ENCODE data around the gene CBARP. TPM values are rescaled to one million over a fixed set of nuclear protein-coding genes. Genes with fewer than 3 reads are reported as not detected.
A peak's percentile ranks its signal among the peaks of the same experiment; 100 is the strongest.
"Not testable (repeated sequence)": the region's sequence is repeated elsewhere in the genome, so short reads cannot be mapped to it uniquely, and the experiment has no call there.

The CBARP gene
- total RNA-seq, 1 experiment from 2014 or later: 23.8 TPM

- DNase-seq (ENCODE audit: low read depth, low spot score); intact Hi-C loops (cut with micrococcal nuclease); H3K4me3 ChIP-seq (replicated peaks in 1 of 2; ENCODE audit: low read depth in 1 of 2, low read length in 2 of 2); H4K20me1 ChIP-seq (ENCODE audit: insufficient read depth); H3K27me3 ChIP-seq (ENCODE audit: insufficient read depth, low read length); POLR2A ChIA-PET; ATAC-seq; CTCF ChIA-PET; H2AFZ ChIP-seq (ENCODE audit: low read depth, low read length, poor library complexity, severe bottlenecking); BruUV-seq (replicated peaks); H3K9me2 ChIP-seq (ENCODE audit: insufficient read depth); H3K9me3 ChIP-seq (ENCODE audit: control insufficient read depth in 1 of 2, insufficient read depth in 1 of 2, low read depth in 1 of 2, low read length in 2 of 2): not testable (repeated sequence)
- H3K4me1 ChIP-seq (ENCODE audit: control insufficient read depth in 1 of 2, insufficient read depth in 2 of 2, low read length in 2 of 2): peaks cover 30 to 54% of the 10 kb centered on the region in 2 experiments
- H3K4me2 ChIP-seq (ENCODE audit: low read length): peak overlapping the region; percentile 43; the same call in 1 of the 2 replicates
- H3K27ac ChIP-seq (ENCODE audit: low read depth, low read length): peak overlapping the region; percentile 45; the same call in 1 of the 2 replicates
- peaks cover 76% of the 10 kb centered on the region for H3K79me2 ChIP-seq (ENCODE audit: insufficient read depth, low read length)
- H3K9ac ChIP-seq (ENCODE audit: low read length): 0 out of 2 replicates have a peak overlapping the region, but pooled peaks have one; percentile 27
- RAD21 ChIA-PET (ENCODE audit: low non-redundant PET in 1 of 2, low total read pairs in 2 of 2, uncharacterized antibody in 2 of 2, unreplicated experiment in 2 of 2): interaction anchor here in 1 of 2 experiments (0.7 kb wide), 1 partner anchor 8 kb away, joined by 3 read pairs; no protein-coding TSS in a partner anchor
- H3K36me3 ChIP-seq (ENCODE audit: control insufficient read depth in 1 of 2, insufficient read depth in 2 of 2, low read length in 2 of 2): peaks cover 2 to 32% of the 10 kb centered on the region in 2 experiments; a peak in 3 of 4 replicates
Observed at GRCh38 chr19:1208830-1209229, 29.0 kb downstream of the CBARP start.

- H3K27ac ChIP-seq (ENCODE audit: low read depth, low read length): peak overlapping the region; percentile 94
Observed at GRCh38 chr19:1206864-1207450, 30.8 kb downstream of the CBARP start.

More at GRCh38 chr19:1206864-1207450, 30.8 kb downstream of the CBARP start:
- peaks cover 38 to 54% of the 10 kb centered on the region in 2 experiments for H3K4me1 ChIP-seq (ENCODE audit: control insufficient read depth in 1 of 2, insufficient read depth in 2 of 2, low read length in 2 of 2)
- no peaks in the 10 kb centered on the region for H3K9me2 ChIP-seq (ENCODE audit: insufficient read depth)
- BruUV-seq (replicated peaks): TSS peak; percentile 66
- peak overlapping the region; percentile 85 for H3K9ac ChIP-seq (ENCODE audit: low read length)
- TF ChIP-seq ZFX (IDR thresholded peaks at IDR 0.05) (no peak), CTCF (IDR thresholded peaks at IDR 0.05 in 2 of 3, conservative IDR thresholded peaks at IDR 0.05 in 1 of 3; ENCODE audit: borderline replicate concordance in 1 of 3, insufficient read depth in 1 of 3, low read depth in 2 of 3, low read length in 2 of 3) (no peak), FOSL1 (IDR thresholded peaks at IDR 0.05; ENCODE audit: low read depth) (no peak)
- TF ChIP-seq, protein P1, sequence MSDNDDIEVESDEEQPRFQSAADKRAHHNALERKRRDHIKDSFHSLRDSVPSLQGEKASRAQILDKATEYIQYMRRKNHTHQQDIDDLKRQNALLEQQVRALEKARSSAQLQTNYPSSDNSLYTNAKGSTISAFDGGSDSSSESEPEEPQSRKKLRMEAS (IDR thresholded peaks at IDR 0.05): no peak
- ChIA-PET RAD21 (ENCODE audit: low non-redundant PET in 1 of 2, low total read pairs in 2 of 2, uncharacterized antibody in 2 of 2, unreplicated experiment in 2 of 2) (no interaction called here), POLR2A (no interaction called here), CTCF (no interaction called here)
- H3K36me3 ChIP-seq (ENCODE audit: control insufficient read depth in 1 of 2, insufficient read depth in 2 of 2, low read length in 2 of 2): peaks cover 0 to 22% of the 10 kb centered on the region in 2 experiments; a peak in 3 of 4 replicates
- H3K27me3 ChIP-seq (ENCODE audit: insufficient read depth, low read length): no peaks in the 10 kb centered on the region
- H2AFZ ChIP-seq (ENCODE audit: low read depth, low read length, poor library complexity, severe bottlenecking): no peak overlapping the region
- no peaks in the 10 kb centered on the region for H3K9me3 ChIP-seq (ENCODE audit: control insufficient read depth in 1 of 2, insufficient read depth in 1 of 2, low read depth in 1 of 2, low read length in 2 of 2)
- H4K20me1 ChIP-seq (ENCODE audit: insufficient read depth): no peaks in the 10 kb centered on the region
- peaks cover 59% of the 10 kb centered on the region for H3K79me2 ChIP-seq (ENCODE audit: insufficient read depth, low read length)
- ATAC-seq (no peak), DNase-seq (ENCODE audit: low read depth, low spot score) (no peak)
- intact Hi-C loops (cut with micrococcal nuclease): no loop called here
- H3K4me2 ChIP-seq (ENCODE audit: low read length): peak overlapping the region; percentile 89
- H3K4me3 ChIP-seq (replicated peaks in 1 of 2; ENCODE audit: low read depth in 1 of 2, low read length in 2 of 2): peak overlapping the region; percentile 82
